Type B pancreatic cell (in vitro differentiated cells): ENCODE results near the gene FEM1C. TPM values are rescaled to one million over a fixed set of nuclear protein-coding genes. Genes with fewer than 3 reads are reported as not detected.

Source experiments
- DNase-seq: peaks from one replicate; pipeline ENCODE4 v3.0.0; 2021; ENCODE audit warnings: mixed read lengths; ENCODE audit not compliant: unreplicated experiment; ENCODE audit errors: extremely low spot score
- H3K27ac Mint-ChIP-seq: 2 replicates; pipeline ENCODE4 v1.8.0; 2021; ENCODE audit warnings: mild to moderate bottlenecking, mixed read lengths
- H3K27me3 Mint-ChIP-seq: 2 replicates; pipeline ENCODE4 v1.8.0; 2021; ENCODE audit warnings: mixed read lengths
- H3K36me3 Mint-ChIP-seq: 2 replicates; pipeline ENCODE4 v1.8.0; 2021; ENCODE audit warnings: mixed read lengths
- H3K4me1 Mint-ChIP-seq: one replicate; pipeline ENCODE4 v1.8.0; 2021; ENCODE audit warnings: mixed read lengths; ENCODE audit not compliant: unreplicated experiment
- H3K4me3 Mint-ChIP-seq: 2 replicates; pipeline ENCODE4 v1.8.0; 2021; ENCODE audit warnings: mild to moderate bottlenecking, mixed read lengths
- H3K9me3 Mint-ChIP-seq: 2 replicates; pipeline ENCODE4 v1.8.0; 2021; ENCODE audit warnings: mixed read lengths
- total RNA-seq: library from RNA; stranded (reverse); gene quantifications from 2 replicates; pipeline ENCODE4 v1.2.1, GENCODE V29; 2021; ENCODE audit warnings: low replicate concordance
- TF ChIP-seq, protein P1 (sequence below): fragments of 200-600 bp; sonication (generic); conservative IDR thresholded peaks from 2 replicates; pipeline ENCODE4 v1.5.0; 2021; ENCODE audit warnings: antibody characterized with exemption, mild to moderate bottlenecking

The FEM1C gene
- total RNA-seq, 1 donor from 2014 or later, result 15.8 TPM

DNA sequence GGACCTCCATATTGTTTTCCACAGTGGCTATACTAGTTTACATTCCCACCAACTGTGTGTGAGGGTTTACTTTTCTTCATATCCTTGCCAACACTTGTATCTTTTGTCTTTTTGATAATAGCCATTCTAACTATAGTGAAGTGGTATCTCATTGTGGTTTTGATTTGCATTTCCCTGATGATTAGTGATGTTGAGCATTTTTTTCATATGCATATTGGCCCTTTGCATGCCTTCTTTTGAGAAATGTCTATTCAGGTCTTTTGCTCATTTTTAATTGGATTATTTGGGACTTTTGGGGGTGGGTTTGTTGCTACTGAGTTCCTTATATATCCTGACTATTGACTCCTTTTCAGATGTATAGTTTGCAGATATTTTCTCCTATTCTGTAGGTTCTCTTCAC, 44.4 kb downstream of the FEM1C start:
- DNase-seq, result no peak
- TF ChIP-seq, protein P1, sequence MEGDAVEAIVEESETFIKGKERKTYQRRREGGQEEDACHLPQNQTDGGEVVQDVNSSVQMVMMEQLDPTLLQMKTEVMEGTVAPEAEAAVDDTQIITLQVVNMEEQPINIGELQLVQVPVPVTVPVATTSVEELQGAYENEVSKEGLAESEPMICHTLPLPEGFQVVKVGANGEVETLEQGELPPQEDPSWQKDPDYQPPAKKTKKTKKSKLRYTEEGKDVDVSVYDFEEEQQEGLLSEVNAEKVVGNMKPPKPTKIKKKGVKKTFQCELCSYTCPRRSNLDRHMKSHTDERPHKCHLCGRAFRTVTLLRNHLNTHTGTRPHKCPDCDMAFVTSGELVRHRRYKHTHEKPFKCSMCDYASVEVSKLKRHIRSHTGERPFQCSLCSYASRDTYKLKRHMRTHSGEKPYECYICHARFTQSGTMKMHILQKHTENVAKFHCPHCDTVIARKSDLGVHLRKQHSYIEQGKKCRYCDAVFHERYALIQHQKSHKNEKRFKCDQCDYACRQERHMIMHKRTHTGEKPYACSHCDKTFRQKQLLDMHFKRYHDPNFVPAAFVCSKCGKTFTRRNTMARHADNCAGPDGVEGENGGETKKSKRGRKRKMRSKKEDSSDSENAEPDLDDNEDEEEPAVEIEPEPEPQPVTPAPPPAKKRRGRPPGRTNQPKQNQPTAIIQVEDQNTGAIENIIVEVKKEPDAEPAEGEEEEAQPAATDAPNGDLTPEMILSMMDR, result no peak
- no peaks in the 10 kb centered on the region for H3K36me3 Mint-ChIP-seq
- H3K27ac Mint-ChIP-seq, result no peak overlapping the region
- no peaks in the 10 kb centered on the region for H3K4me1 Mint-ChIP-seq
- peaks cover 8% of the 10 kb centered on the region for H3K27me3 Mint-ChIP-seq
- H3K4me3 Mint-ChIP-seq, result no peak overlapping the region
- H3K9me3 Mint-ChIP-seq, result no peaks in the 10 kb centered on the region

DNA sequence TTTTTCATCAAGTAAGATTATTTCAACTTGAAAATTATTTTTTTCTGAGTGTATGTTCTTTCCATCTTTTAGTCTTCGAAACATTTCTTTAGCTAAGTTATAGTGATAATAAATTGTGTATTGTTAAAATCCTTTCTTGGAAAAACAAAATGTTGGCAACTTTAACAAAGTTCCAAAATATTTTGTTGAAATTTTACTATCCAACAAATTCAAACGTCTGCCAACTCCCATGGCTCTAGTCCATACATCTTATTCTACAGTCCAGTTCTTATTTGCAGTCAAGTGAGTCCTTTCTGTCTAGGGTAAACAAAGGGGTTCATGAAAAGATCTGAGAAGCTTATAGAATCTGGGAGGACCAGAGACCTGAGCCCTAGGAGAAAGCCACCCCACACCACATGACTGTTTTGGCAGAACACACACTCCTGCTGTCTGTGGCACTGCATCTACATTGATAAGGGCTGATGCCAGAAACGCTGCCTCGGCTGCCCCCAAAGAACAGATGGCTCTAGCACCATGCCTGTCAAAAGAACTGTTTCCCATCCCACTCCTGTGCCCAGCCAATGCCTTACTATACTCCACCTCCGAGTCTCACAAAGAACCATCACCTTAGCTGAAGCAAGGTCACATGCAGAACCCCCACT, 47.5 kb downstream of the FEM1C start:
- TF ChIP-seq, protein P1, result no peak
- Mint-ChIP-seq H3K4me3 (no peak overlapping the region), H3K27ac (no peak overlapping the region), H3K27me3 (peaks cover 30% of the 10 kb centered on the region), H3K36me3 (no peaks in the 10 kb centered on the region), H3K9me3 (no peaks in the 10 kb centered on the region), H3K4me1 (no peaks in the 10 kb centered on the region)
- no peak for DNase-seq

DNA sequence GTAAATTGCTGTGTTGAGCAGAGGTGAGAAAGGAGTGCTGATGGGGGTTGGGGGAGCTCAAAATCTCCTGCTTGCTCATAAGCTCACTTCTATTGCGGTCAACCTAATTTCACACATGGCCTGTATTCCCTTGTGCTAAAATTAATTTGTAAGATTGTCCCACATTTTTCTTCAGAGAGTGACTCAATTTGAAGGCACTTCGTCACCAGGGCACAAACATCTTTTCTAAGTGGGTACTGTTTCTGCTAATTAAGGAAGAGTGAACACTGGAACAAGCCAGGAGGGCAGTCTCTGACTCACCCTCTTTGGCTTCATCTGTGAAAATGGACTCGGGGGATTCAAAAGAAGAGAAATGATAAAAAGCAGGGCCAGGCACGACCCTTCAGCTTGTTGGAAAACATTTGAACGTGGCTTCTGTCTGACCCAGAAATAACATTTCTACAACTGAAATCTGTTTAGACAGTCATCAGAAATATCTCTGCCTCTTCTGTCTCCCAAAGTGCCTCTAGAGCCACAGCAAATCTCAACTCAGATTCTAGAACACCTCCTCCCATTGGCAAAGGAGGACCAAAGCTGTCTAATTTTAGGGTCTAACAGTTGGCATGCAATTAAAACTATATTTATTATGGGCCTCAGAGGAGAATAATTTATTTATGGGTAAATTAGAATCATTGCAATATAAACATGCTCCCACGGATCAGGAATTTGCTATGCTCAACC, 49.8 kb downstream of the FEM1C start:
- H3K27ac Mint-ChIP-seq, result no peak overlapping the region
- H3K27me3 Mint-ChIP-seq, result peaks cover 26% of the 10 kb centered on the region
- TF ChIP-seq, protein P1, result no peak
- no peaks in the 10 kb centered on the region for H3K4me1 Mint-ChIP-seq
- H3K36me3 Mint-ChIP-seq, result no peaks in the 10 kb centered on the region
- H3K9me3 Mint-ChIP-seq, result no peaks in the 10 kb centered on the region
- no peak for DNase-seq
- no peak overlapping the region for H3K4me3 Mint-ChIP-seq

DNA sequence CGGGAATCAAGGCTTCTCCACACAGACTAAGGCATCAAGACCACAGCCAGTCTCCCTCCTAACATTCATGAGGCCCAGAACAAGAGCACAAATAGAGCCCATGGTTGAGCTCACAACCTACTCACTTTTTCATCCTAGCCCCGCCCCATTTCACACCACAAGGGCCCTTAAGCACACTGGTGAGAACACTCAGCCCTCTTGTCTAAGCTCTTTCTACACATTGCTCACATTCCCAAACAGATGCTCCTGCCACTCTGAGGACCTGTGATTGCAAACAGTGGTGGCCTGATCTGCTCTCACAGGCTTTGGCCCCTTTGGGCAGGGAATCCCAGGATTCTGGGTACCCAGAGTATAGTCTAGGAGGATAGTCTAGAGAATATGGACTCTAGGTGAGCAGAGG, 54.0 kb downstream of the FEM1C start:
- DNase-seq, result no peak
- no peak overlapping the region for H3K4me3 Mint-ChIP-seq
- H3K4me1 Mint-ChIP-seq, result no peaks in the 10 kb centered on the region
- no peaks in the 10 kb centered on the region for H3K36me3 Mint-ChIP-seq
- no peaks in the 10 kb centered on the region for H3K9me3 Mint-ChIP-seq
- TF ChIP-seq, protein P1, result no peak
- no peak overlapping the region for H3K27ac Mint-ChIP-seq
- peaks cover 28% of the 10 kb centered on the region for H3K27me3 Mint-ChIP-seq

DNA sequence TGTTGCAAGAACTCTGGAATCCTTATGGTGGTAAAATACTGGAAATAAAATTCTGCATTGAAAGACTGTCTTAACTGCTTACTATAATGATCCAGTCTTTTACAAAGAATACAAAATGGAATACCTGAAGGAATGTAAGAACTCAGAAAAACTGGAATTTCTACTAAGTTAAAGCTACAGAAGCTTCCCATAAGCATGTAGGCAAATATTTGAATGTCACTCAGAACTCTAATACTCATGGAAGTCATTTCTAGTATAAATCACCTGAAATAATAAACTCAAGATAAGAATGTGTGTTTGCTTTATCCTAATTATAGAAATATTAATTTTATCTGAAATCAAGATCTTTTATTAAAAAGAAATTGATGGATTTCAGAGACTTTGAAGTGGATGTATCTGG, 54.8 kb downstream of the FEM1C start:
- no peaks in the 10 kb centered on the region for H3K36me3 Mint-ChIP-seq

More for the DNA sequence above, 54.8 kb downstream of the FEM1C start:
- no peaks in the 10 kb centered on the region for H3K4me1 Mint-ChIP-seq
- peaks cover 24% of the 10 kb centered on the region for H3K27me3 Mint-ChIP-seq
- no peak overlapping the region for H3K4me3 Mint-ChIP-seq
- H3K9me3 Mint-ChIP-seq, result no peaks in the 10 kb centered on the region
- DNase-seq, result no peak
- no peak overlapping the region for H3K27ac Mint-ChIP-seq
- TF ChIP-seq, protein P1, result no peak
